Activated CD4-positive, alpha-beta T cell treated with anti-CD3 and anti-CD28 coated beads for 24 hours (primary cell): Measurements from ENCODE around the gene NHSL2.

Source experiments
- DNase-seq, 2 donors: peaks; one replicate each; pipeline ENCODE4 v3.0.0-alpha.2; 2020; ENCODE audit warnings: low read depth in 2 of 2

The NHSL2 gene

DNA sequence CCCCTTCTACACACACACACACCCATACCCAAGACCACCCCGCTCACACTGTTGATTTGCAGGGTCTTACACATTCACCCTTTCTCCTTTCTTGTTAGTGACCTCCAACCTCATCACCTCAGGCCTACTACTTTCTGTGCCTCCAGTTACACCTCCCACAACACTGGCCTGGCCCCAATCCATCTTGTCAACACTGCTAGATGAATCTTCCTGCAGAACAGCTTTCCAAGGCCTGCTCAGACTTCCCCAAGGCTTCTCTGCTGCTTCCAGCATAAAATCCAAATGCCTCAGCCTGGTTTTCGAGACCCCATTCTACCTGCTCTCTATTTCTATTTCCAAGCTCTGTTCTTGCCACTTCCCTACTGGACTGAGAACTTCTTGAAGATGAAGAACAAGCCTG, 79.9 kb downstream of the NHSL2 start:
- DNase-seq = no peak

DNA sequence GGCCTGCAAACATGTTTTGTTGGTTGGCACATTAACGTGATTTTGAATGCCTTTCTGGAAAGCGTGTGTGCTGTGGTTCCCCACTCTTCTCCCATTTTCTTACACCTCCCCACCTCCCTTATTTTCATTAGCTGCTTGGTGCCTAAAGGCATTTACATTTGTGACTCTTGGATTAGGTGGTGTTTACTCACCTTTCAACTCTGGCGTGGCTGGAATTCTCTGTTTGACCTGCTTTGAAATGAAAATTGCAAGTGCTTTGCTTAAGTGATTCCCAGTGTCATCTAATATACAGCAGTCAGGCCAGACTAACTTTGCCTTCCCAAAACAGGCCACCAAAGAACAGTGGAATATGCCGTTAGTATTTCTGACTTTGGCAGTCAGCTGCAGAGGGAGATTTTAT, 80.5 kb downstream of the NHSL2 start:
- DNase-seq = no peak

DNA sequence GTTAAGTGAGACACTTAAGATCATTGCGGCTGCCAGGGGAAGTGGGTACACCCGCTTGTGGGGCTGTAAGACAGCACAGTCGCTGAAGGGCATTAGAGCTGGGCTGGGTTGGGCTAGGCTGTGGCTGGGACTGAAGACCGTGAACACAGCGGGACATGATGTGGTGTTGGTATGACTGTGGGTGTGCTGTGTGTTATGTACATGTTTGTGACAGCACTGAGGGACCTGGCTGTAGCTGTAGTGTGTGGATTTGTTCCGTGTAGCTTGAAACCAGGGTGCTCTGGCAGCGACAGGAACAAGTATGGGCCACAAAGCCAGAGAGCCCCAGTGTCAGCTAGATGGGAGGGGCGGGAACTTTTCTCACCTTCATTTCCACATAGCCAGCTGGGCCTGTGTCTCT, 82.1 kb downstream of the NHSL2 start:
- DNase-seq = no peak

DNA sequence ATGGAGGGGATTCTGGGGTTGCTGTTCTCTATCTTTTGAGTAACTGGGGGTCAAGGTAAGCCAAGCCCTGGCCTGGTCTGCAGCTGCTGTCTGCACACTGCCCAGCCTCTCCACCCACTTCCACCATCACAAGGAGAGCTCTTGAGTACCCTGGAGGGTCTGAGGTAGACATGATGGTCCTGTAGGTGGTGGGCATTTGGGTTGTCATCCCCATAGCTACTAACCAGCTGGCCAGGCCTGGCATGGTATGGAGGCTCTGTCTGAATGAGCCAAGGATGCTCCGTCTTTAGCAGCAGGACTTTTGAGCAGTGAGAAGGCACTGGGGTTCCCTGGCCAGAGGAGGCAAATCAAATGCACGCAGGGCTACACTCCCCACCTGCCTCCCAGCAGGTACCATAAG, 82.7 kb downstream of the NHSL2 start:
- no peak for DNase-seq

DNA sequence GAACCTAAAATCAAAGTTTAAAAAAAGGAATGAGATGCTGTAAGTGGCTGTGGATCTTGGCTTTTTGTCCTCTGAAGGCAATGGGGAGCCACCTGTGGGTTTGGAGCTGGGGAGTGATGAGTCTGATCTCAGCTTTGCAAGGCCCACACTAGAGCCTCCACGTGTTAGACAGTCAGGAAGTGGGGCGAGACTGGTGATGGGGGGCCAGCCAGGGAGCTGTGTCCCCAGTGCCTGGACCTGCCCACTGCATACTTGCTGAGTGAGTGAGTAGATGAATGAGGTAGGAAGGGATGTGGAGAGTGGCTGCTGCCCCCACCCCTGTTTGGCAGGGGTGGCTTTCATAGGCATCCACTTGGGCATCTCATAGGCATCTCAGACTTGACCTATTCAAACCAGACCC, 84.0 kb downstream of the NHSL2 start:
- DNase-seq = no peak

DNA sequence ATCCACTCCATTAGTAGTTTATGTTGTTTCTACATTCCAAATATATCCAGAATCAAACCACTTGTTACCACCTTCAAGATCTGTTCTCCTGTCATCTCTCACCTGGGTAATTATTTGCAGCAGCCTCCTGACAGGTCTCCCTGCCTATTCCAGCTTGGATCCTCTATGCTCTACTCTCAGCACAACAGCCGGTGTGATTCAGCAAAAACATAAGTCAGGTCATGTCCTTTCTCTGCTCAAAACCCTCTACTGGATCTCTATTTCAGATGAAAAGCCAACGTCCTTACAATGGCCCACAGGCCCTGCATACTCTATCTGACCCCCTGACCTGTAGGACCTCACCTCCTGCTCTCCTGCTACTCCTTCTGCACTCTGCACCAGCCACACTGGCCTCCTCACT, 84.5 kb downstream of the NHSL2 start:
- DNase-seq = no peak

DNA sequence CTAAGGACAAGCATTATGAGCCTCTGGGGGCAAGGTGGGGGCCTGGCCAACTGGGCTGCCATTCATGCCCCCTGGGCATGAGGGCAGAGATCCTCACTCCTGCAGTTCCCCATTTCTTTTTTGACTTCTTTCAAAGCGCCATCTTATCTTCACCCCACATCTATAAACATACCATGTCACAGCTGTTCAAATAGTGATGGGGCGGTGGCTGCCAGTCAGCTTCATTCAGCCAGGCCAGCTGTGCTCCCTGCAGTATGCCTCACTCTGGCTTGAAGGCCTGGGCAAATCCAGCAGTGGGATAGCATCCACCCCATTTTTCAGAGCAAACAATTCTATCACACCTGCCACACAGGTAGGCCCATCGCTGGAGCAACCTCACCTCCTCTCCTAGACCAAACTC, 85.5 kb downstream of the NHSL2 start:
- no peak for DNase-seq

DNA sequence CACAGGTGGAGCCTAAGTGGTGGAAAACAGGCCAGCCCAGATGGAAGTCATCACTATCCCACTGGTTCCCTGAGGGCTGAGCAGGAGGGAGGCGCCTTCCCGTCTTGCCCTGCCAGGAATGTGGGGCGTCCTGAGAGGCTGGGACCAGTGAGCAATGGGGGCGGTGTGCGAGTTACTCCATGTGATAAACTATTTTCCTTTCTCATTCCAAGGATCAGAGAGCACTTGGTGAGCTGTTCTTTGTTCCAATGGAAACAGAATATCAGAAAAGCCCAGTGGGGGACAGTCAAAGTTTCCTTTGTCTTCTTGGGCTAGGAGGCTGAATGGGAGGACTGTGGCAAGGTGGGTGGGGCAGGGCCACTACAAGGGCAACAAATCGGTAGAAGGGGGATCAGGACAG, 86.2 kb downstream of the NHSL2 start:
- no peak for DNase-seq

DNA sequence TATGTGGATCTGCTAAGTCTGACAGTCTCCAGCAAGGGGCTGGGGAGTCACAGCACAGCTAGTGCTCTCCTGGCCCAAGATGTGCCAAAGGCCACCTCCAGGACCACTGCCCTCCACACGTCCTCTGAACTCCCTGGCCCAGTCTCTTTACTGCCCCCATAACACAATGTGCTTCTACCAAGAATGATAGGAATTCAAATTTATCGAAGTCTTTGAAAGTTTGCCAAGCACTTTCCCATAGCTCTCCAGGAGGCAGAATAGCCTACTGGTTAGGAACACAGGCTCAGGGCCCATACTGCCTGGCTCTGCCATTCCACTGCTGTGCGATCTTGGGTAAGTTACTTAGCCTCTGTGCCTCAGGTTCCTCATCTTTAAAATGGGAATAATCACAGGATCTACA, 86.7 kb downstream of the NHSL2 start:
- no peak for DNase-seq

DNA sequence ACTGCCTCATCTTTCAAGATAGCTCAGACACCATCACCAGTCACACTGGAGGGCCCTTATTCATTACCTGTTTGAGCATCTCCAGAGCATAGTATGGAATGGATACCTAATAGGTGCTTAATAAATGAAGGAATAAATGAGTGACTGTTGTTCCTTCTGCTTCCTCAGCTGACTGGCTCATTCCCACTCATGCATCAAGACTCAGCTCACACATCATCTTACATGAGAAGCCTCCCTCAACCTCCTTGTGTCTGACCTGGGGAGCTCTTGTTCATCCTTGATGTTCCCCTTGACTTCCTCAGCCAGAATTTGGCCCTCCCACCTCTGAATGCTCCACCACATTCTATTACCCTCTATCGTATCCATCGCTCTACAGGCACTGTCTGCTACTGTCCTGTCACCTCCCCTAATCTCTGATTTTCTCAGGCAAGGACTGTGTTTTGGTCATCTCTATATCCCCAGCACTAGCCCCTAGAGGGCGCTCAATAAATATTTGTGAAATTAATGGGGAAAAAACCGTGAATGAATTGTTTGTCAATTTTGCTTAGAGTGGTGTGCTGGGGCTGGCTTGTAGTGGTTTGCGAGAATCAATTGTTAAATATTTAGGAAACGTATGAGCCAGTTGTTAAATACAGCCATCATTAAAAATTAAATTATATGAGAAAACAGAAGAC, 88.3 kb downstream of the NHSL2 start:
- peak in 1 of 2 donors; percentile 37 for DNase-seq

DNA sequence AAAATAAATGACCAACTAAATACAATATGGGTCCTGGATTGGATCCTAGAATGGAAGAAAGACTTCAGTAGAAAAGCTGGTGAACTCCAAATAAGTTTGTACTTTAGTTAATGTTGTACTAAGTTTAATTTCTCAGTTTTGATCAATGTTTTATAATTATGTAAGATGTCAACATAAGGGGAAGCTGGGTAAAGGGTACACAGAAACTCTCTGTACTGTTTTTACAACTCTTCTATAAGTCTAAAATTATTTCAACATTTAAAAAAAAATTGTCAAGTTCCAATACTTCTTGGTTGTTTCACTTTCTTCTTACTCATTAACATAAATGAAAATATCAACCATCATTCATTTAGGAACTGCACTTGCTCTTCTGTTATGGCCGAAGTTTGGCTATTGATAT, 88.9 kb downstream of the NHSL2 start:
- DNase-seq = no peak

DNA sequence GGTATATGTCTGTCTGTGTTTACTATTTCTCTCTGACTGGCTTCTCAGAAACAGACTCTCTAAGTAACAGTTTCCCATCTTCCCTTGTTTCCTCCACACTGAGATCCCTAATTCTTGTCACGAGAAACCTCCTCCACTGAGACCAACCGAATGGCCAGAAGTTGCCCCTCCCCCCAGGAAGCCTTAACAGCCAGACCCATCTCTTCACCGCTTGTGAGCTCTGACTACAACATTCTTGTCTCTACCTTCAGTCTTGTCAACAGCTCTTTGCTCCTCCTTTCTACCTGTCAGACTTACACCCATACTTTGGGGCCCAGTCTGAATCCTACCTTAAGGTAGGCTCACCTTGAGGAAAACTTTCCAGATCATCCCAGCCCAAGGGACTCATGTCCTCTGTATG, 90.8 kb downstream of the NHSL2 start:
- DNase-seq = no peak

DNA sequence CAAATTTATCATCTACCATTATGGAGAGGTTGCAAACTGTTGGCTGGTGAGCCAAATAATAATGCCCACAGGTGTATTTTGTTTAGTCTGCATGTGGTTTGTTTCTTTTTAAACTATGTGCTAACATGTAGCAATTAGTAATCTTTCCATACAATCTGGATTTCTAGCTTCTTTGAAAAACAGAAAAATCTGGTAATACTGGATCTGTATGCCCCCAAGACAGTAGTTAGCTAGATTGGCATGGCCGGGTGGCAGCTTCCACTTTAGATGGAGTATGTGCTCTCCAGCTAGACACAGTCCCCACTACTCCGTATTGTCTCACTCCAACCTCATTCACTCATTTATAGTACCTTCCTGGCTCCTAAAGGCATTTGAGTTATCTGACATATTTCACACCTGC, 91.3 kb downstream of the NHSL2 start:
- no peak for DNase-seq

DNA sequence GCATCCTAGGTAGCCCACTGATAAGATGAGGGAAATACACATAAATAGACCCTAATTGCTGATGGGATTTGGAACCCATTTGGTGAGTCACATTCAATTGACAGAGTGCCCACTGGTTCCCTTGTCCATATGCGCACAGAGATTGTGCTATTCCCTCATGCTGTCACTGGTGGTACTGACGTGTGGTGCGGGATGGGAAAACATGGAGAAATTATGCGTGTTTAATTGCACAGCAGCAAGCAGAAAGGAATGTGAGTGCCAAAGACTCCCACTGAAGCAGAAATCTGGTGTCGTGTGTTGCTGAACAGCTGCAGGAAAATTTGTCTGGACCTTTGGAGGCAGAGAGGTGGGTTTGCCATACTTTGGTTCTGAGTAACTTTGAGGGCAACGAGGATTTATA, 92.2 kb downstream of the NHSL2 start:
- no peak for DNase-seq

DNA sequence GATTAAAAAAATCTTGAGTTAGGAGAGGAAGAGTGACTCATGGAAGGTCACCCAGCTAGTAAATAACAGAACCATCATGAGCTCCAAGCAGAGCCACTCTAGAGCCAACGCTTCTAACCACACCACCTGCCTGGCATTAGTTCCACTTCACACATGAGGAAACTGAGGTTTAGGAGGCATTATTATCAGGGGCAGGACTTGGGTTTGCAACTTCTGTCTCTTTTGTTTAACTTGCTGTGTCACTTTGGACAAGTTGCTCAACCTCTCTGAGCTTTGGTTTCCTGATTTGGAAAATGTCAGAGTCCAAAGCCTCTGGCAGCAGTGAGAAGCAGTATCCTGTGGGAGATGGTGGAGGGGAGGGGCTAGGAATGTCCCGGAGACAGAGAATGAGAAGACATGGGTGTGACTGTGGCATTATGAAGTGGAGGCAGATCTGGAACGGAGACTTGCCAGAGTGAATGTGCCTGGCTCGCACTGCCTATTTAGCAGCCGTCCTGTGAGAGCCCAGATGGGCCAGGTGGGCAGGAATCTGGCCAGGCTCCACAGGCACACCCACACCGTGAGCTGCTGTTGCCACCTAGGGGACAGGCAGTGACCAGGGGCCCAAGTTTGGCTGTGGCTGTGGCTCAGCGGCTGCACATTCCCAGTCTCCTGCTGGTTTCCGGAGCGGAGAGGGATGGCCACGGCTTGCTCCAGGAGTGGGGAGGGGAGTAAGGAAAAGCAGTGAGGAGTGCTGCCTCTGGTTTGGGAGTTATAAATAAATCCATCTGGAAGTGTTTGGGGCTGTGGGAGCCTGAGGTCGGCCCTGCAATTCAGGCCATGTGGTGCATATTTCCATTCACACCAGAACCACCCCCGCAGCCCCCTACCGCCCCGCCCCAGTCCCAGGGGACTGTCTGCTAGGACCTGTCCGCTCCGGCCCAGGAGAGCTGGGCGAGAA, 93.4 kb downstream of the NHSL2 start:
- DNase-seq = no peak

DNA sequence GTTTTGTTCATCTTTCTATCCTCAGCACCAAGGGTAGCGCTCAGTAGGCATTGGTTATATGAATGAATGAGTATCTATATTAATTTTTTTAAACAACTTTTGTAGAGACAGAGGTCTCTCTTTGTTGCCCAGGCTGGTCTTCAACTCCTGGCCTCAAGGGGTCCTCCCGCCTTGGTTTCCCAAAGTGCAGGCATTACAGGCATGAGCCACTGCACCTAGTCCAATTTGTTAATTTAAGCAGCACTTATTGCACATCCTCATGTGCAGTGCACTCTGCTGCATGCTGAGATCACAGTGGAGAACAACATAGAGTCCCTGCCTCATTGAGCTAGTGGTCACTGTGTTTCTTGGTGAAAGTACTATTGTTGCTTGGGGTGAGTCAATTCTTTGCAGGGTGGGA, 94.4 kb downstream of the NHSL2 start:
- no peak for DNase-seq

DNA sequence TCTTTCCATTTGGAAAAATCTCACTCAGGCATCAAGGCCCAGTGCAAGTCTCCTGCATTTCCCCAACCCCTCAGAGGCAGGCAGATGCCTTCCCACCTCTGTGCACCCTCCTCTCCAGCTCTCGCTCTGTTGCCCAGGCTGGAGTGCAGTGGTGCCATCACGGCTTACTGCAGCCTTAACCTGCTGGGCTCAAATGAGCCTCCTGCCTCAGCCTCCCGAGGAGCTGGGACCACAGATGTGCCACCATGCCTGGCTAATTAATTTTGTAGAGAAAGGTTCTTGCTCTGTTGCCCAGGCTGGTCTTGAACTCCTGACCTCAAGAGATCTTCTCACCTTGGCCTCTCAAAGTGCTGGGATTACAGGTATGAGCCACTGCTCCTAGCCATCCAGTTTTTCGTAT, 95.8 kb downstream of the NHSL2 start:
- DNase-seq = no peak

DNA sequence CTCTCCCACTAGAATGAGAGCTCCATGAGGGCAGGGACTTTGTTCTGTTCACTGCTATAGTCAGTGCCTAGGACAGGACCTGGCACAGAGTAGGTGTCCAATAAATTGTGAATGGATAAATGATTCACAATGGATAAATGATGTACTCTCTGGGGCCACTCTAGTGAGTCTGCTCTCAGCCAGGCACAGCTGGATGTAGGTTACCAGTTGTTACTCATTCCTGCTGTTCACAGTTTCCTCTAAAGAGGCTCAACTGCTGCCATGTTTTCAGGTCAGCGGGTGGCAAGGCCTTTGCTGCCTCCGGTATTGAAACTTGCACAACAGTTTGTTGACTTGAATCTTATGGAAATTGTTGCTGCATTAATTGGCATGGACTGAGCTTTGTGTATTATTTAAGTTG, 99.1 kb downstream of the NHSL2 start:
- no peak for DNase-seq

DNA sequence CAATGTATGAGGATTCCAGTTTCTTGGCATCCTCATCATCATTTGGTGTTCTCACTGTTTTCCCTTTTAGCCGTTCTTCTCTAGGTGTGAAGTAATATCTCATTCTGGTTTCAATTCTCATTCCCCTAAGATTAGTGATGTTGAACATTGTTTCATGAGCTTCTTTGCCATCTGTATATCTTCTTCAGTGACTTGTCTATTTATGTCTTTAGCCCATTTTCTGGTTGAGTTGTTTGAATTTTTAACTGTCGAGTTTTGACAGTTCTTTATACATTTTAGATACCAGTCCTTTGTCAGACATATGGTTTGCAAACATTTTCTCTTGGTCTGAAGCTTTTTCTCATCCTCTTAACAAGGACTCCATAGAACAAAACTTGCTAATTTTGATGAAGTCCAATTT, 101.1 kb downstream of the NHSL2 start:
- no peak for DNase-seq

DNA sequence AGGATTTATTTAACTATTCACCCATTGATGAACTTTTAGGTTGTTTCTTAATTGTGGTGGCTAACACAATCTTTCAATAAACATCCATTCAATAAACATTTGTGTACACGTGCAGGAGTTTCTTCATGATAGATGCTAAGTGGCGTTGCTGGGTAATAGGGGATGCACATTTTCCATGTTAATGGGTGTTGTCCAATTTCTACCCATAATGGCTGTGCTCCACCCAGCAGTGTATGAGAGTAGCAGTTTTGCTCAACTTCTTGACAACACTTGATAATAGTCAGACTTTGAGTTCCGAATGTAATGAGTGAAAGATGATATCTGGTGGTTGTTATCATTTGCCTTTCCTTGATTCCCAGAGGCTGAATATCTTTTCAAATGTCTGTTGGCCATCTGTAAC, 104.7 kb downstream of the NHSL2 start:
- DNase-seq = no peak

DNA sequence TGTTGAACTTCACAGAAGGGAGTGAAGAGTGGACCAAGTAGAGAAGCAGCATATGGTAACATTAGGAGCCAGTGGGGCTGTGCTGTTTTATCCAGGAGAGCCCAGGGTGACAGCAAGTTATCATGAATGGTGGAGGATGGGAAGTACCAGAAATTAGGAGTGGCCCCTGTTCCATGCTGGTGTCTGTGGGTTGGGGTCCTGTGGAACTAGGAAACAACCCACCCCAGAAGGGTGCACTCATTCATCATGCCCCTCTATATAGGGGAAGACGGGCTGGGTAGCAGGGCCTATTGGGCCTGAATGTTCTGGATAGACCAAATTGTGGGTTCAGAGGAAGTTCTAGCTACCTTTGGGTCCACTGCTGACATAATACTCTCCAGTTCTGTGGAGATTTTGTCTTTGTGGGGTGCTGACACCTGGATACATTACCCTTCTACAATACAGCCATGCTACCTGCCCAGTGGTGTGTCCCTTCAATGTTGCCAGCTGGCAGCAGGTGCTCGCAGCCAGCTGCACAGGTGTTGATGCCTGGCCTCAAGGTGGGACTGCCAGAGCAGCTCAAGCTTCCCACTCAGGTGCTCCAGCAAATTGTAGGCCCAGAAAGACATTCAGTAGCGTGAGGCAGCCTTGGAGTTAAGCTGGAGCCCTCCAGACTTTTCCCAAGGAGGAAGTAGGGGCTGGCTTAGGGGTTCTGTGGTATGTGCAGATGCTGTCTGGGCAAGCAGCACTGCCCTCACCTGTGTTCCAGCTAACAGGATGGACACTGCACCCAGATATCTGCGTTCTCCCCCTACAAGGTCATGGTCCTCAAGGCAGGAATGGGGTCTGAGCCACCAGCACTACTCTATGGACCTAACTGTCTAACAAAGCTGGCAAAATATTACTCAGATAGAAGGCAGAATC, 106.5 kb downstream of the NHSL2 start:
- no peak for DNase-seq
